Skin epidermis (tissue), 12 donors: Measurements from ENCODE around the gene STX18.
A peak's percentile ranks its signal among the peaks of the same experiment; 100 is the strongest.
"Not testable (repeated sequence)": the region's sequence is repeated elsewhere in the genome, so short reads cannot be mapped to it uniquely, and the experiment has no call there.

Experiments used
- H3K27ac ChIP-seq, 21 experiments: fragments of 200-600 bp; sonication (generic) in 11 of 21; one replicate each; pipeline ENCODE4 v1.5.0; 2020; ENCODE audit warnings: mild to moderate bottlenecking in 3 of 21, inconsistent platforms in 2 of 21, moderate library complexity in 2 of 21
- H3K4me3 ChIP-seq, 7 experiments: fragments of 200-600 bp; sonication (generic) in 2 of 7; one replicate each; pipeline ENCODE4 v1.5.0; 2020; ENCODE audit warnings: inconsistent platforms in 2 of 7, mild to moderate bottlenecking in 2 of 7, moderate library complexity in 1 of 7

The STX18 gene

GRCh38 chr4:4559596-4559995, 17.7 kb upstream of the STX18 start:
- H3K27ac ChIP-seq, result no peak overlapping the region

DNA sequence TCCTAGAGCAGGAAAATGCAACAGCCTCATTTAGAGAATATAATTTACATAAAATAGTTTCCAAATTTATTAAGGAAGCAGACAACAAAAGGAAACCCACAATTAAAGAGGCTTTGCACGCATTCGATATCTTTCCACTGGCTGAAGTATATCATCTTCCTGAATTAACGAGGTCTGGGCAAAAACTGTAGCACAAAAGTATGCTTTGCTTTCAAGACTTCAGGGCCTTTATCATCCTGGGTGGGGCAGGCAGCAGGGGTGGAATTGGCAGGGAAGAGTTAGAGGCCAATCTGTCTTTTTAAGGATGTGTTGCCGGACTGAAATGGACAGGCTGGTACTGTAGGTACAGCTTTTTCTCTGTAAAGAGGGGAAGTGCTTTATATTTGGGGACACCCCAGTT, 17.0 kb upstream of the STX18 start:
- Histone ChIP-seq H3K4me3 (no peak overlapping the region), H3K27ac (no peak overlapping the region)

More at GRCh38 chr4:4559596-4559995, 17.7 kb upstream of the STX18 start:
- H3K4me3 ChIP-seq, result no peak overlapping the region

- H3K27ac ChIP-seq, result no peak overlapping the region
- no peak overlapping the region for H3K4me3 ChIP-seq
Observed at GRCh38 chr4:4555916-4556315, 14.1 kb upstream of the STX18 start.

DNA sequence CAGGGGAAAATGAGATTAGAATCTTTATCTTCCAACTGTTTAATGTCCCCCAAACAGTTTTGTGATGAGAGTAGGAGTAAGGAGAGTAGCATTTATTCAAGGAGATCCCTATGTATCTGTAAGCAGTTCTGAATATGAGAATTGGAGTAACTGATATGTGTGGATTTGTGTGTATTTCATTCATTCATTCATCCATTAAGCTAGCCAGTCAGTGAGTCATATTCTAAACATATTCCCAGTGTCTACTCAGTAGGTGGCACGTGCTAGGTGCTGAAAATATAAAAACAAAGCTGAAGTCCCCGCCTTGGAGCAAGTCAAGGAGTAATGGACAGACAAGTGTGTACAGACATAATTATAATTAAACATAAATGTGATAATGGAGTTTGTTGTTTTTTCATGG, 12.4 kb upstream of the STX18 start:
- Histone ChIP-seq H3K27ac (no peak overlapping the region), H3K4me3 (no peak overlapping the region)

- H3K4me3 ChIP-seq, H3K27ac ChIP-seq: not testable (repeated sequence)
Observed at GRCh38 chr4:4552042-4552441, 10.2 kb upstream of the STX18 start.

GRCh38 chr4:4550161-4550560, 8.3 kb upstream of the STX18 start:
- H3K4me3 ChIP-seq, H3K27ac ChIP-seq: not testable (repeated sequence)

DNA sequence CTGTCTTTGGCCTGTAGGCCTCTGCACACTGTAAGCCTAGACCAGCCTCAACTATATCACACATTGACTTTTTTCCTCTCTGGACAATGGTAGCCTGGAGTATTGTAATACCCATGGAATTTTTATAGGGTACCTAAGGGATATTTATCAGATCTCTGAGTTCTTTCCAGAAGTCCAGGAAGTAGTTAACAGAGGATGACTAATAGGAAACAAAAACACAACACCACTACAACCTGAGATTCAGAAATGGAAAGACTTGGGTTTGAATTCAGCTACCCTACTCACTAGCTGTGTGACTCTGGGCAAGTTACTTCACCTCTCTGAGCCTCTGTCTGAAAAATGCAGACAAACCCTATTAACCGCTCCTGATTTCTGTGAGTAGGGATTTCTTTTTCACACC, 7.7 kb upstream of the STX18 start:
- H3K27ac ChIP-seq, result no peak overlapping the region
- H3K4me3 ChIP-seq, result no peak overlapping the region

DNA sequence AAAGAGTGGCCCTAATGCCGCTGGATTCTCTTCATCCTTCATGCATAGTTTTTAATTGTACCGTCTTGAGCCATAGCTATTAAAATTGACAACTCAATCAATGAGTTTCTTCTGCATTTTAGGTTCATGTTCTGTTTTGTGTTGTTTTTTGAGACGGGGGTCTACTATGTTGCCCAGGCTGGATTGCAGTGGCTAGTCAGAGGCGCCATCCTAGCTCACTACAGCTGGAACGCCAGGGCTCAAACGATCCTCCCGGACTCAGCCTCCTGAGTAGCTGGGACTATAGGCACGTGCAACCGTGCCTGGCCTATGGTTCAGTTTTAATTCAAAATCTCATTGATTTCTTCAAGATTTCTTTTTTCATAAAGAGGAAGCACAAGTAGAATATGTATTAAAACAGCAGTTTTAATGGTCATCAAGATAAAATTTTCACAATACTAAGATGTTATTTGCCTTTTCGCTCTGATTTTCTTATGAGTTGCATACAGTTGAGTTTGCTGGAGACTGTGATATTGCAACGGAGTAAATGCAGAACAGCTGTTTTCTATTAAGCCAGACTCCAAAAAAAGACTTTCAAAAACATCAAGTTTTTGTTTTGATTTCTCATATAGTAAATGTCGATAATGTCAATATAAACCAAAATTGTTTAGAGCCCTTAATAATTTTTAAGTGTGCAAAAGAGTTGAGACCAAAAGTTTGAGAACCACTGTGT, 1.1 kb upstream of the STX18 start:
- Histone ChIP-seq H3K27ac (peak overlapping the region in 7 of 21 experiments; percentile 88 to 95 (median 93)), H3K4me3 (peak overlapping the region; percentile 79 to 98 (median 97))

DNA sequence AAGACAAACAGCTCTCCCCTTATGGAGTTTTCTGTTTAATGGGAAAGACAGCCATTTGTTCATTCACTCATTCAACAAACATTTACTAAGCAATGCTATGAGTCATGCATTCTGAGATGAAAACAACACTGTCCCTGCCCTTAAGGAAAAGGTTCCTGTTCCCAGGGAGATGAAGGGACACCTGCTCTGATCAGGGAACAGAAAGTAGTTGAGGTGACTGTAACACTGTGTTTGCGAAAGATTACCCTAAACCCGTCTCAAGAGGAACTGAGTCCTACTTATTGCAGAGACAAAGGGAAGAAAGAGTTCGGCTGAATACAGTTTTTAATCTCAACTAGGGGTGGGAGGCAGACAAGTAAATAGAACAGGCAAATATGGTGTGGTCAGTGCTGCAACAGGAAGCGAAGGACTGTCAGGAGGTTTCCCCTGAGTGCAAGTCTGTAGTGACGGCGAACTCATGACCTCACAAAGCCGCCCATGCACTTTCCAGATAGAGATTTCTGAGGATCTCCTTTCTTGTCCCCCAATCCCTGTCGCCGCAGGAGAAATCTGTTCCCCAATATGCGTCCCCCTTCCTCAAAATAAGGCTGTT, 712 bp downstream of the STX18 start:
- Histone ChIP-seq H3K27ac (peak overlapping the region; percentile 82 to 97 (median 91)), H3K4me3 (peak overlapping the region; percentile 79 to 98 (median 97))

- Histone ChIP-seq H3K27ac (no peak overlapping the region), H3K4me3 (no peak overlapping the region)
Observed at GRCh38 chr4:4539481-4539880, 2.4 kb downstream of the STX18 start.

DNA sequence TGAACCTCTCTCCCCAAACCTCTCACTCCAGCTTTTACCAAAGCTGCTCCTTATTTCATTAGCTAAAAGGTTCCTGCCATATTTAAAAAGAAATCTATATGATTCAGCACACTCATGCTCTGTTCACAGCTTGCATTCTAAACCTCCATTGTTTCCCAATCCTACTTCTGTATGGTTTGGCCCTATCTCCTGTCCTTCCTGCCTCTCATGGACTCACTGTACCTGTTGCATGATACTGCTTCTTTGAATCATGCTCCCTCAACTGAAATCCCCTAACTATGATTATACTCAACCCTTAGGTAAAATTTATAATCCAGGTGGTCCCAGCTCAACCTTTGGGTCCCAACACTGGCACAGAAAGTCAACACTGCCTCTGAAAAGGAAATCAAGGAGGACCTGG, 6.3 kb downstream of the STX18 start:
- Histone ChIP-seq H3K27ac (no peak overlapping the region), H3K4me3 (no peak overlapping the region)

DNA sequence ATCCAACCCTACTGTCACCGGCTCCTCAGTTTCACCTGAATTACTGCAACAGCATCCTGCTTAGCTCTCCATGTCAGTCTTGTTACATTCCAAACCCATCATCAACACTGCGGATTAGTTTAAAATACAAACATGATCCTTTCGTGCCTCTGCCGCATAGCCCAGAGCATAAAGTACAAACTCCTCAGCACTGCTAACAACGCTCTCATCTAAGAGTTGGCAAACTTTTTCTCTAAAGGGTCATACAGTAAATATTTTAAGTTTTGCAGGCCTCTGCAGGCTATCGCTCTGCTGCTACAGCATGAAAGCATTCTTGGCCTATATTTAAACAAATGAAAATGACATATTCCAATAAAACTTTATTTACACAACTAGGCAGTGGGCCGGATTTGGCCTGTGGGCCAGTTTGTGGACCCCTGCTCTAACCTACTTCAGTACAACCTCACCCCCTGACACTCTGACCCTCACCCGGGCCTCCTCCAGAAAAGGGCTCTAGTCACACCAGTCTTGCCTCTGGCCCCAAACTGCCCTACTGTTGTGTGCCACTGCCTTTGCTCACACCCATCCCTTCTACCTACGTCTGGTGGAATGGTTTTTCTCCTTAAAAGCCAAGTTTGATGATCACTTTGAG, 7.2 kb downstream of the STX18 start:
- Histone ChIP-seq H3K27ac (no peak overlapping the region), H3K4me3 (no peak overlapping the region)

GRCh38 chr4:4533461-4534169, 8.2 kb downstream of the STX18 start:
- H3K27ac ChIP-seq, result no peak overlapping the region
- no peak overlapping the region for H3K4me3 ChIP-seq

DNA sequence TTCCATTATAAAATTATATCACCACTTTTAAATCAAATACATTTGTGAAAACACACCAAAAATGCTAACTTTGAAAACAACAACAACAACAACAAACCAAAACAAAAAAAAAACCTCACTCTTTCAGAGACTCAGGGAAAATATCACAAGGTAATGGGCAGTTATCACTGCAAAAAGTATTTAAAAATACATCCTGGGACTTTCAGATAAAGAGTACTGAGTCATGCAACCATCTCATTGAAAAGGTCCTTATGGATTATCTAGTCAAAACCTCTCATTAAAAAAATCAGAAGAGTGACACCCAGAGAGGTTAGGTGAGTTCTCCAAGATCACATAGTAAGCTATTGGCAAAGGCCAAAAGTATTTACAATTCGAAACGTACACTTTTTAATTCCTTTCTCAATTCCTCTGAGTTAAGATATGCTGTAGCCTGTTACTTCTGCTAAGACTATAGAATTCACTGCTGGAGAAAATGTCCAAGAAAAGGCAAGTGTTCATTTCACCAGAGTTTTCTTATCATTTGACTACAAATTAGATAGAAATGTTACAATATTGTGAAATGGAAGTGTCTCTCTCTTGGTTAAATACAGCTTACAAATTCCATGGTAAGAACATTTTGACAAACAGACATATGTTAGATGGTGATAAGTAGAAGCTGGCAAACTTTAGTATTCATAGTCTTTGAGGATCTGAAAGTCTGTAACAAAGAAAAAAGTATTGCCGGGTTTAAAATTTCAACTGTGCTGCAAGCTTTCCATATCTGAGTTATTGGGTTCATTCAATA, 9.3 kb downstream of the STX18 start:
- H3K4me3 ChIP-seq, result no peak overlapping the region
- H3K27ac ChIP-seq, result no peak overlapping the region

- Histone ChIP-seq H3K4me3 (no peak overlapping the region), H3K27ac (no peak overlapping the region)
Observed at GRCh38 chr4:4529392-4529791, 12.5 kb downstream of the STX18 start.

DNA sequence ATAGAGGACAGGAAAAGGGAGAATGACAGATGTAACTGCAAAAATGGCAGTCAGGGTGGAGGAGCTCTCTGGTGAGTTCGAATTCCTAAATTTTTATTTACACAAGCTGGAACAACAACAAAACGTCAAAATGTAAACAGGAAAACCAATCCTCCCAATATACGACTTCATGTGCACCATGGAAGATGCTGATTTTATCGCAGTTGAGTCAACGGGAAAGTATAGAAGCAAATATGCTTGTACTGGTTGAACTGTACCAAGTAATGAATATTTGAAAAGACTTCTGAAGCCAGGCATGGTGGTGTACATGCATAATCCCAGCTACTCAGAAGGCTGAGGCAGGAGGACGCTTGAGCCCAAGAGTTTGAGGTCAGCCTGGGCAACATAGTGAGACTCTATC, 15.4 kb downstream of the STX18 start:
- H3K4me3 ChIP-seq, result no peak overlapping the region
- H3K27ac ChIP-seq, result no peak overlapping the region

DNA sequence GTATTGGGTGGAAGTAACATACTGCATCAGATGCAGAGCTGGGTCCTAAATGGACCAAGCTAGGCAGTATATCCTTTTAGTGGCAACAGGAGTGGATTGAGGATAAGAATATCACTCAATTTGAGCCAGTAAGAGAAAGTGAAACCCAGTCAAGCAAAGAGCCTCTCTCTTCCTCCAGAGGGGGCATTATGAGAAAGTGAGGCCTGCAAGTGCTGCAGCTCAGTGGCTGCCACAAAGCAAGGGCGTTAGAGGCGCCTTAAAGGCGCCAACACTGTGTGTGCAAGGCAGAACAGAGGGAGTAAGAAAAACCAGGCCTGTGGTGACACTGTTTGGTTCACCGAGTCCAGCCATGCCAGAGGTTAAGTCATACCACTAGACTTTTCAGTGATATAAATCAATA, 17.5 kb downstream of the STX18 start:
- H3K4me3 ChIP-seq, result no peak overlapping the region
- no peak overlapping the region for H3K27ac ChIP-seq

DNA sequence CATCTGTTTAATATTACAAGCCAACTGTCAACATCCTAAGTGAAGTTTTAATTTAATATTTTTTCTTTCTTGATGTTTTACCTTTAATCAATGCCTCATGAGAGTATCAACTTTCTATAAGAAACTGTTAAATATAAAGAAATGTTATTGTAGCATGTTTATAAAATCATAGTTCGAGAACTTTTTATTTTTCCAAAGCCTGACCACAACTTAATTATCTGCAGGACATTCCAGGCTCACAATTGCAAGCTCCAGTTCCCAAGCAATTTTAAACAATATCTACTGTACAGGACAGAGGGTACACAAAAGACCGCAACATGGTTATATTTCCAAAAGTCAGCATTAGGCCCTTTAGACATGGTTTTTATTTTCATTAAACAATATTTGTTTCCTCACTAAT, 20.1 kb downstream of the STX18 start:
- no peak overlapping the region for H3K4me3 ChIP-seq
- H3K27ac ChIP-seq, result no peak overlapping the region

- H3K4me3 ChIP-seq, result no peak overlapping the region
- peak overlapping the region in 1 of 21 experiments; percentile 10 for H3K27ac ChIP-seq
Observed at GRCh38 chr4:4521136-4521535, 20.7 kb downstream of the STX18 start.

- no peak overlapping the region for H3K4me3 ChIP-seq
- no peak overlapping the region for H3K27ac ChIP-seq
Observed at GRCh38 chr4:4519297-4519894, 22.5 kb downstream of the STX18 start.
